Amniotic stem cell (primary cell): Measurements from ENCODE around the gene SRSF4.
"Not testable (repeated sequence)": the region's sequence is repeated elsewhere in the genome, so short reads cannot be mapped to it uniquely, and the experiment has no call there.

Experiments used
- DNase-seq: peaks from one replicate; lab custom pipeline; 2025; lab: John Stamatoyannopoulos, UW

SRSF4 gene

GRCh38 chr1:29162476-29163138, 19.1 kb downstream of the SRSF4 start:
- no peak for DNase-seq

- no peak for DNase-seq
Measured at GRCh38 chr1:29162025-29162424, 19.7 kb downstream of the SRSF4 start.

- DNase-seq, result no peak
Measured at GRCh38 chr1:29159773-29160172, 21.9 kb downstream of the SRSF4 start.

GRCh38 chr1:29157269-29157601, 24.5 kb downstream of the SRSF4 start:
- DNase-seq, result no peak

GRCh38 chr1:29156543-29157268, 25.0 kb downstream of the SRSF4 start:
- no peak for DNase-seq

- no peak for DNase-seq
Measured at GRCh38 chr1:29152046-29152805, 29.5 kb downstream of the SRSF4 start.

- not testable (repeated sequence) for DNase-seq
Measured at GRCh38 chr1:29150346-29150745, 31.4 kb downstream of the SRSF4 start.

GRCh38 chr1:29148656-29149491, 32.8 kb downstream of the SRSF4 start:
- no peak for DNase-seq

- DNase-seq, result peak; percentile 84
Measured at GRCh38 chr1:29145739-29146437, 35.8 kb downstream of the SRSF4 start.

GRCh38 chr1:29144178-29144577, 37.5 kb downstream of the SRSF4 start:
- no peak for DNase-seq

- DNase-seq, result no peak
Measured at GRCh38 chr1:29142714-29143113, 39.0 kb downstream of the SRSF4 start.

- no peak for DNase-seq
Measured at GRCh38 chr1:29136391-29136915, 45.2 kb downstream of the SRSF4 start.

GRCh38 chr1:29134695-29135028, 47.0 kb downstream of the SRSF4 start:
- no peak for DNase-seq

- DNase-seq, result no peak
Measured at GRCh38 chr1:29133861-29134694, 47.6 kb downstream of the SRSF4 start.

GRCh38 chr1:29131056-29131455, 50.6 kb downstream of the SRSF4 start:
- not testable (repeated sequence) for DNase-seq

- DNase-seq, result no peak
Measured at GRCh38 chr1:29129916-29130315, 51.8 kb downstream of the SRSF4 start.

GRCh38 chr1:29128739-29129138, 53.0 kb downstream of the SRSF4 start:
- no peak for DNase-seq

GRCh38 chr1:29126198-29126597, 55.5 kb downstream of the SRSF4 start:
- no peak for DNase-seq

- DNase-seq, result no peak
Measured at GRCh38 chr1:29125788-29126187, 55.9 kb downstream of the SRSF4 start.

- DNase-seq, result no peak
Measured at GRCh38 chr1:29125237-29125641, 56.5 kb downstream of the SRSF4 start.
